LNCAP (cell line): ENCODE measurements around the gene KLF3.

Experiments used
- TF ChIP-seq, protein P1 (sequence below): fragments of 450-650 bp; IDR thresholded peaks from 2 replicates; pipeline ENCODE4 v1.5.1; 2017; ENCODE audit warnings: mild to moderate bottlenecking

KLF3 gene

DNA sequence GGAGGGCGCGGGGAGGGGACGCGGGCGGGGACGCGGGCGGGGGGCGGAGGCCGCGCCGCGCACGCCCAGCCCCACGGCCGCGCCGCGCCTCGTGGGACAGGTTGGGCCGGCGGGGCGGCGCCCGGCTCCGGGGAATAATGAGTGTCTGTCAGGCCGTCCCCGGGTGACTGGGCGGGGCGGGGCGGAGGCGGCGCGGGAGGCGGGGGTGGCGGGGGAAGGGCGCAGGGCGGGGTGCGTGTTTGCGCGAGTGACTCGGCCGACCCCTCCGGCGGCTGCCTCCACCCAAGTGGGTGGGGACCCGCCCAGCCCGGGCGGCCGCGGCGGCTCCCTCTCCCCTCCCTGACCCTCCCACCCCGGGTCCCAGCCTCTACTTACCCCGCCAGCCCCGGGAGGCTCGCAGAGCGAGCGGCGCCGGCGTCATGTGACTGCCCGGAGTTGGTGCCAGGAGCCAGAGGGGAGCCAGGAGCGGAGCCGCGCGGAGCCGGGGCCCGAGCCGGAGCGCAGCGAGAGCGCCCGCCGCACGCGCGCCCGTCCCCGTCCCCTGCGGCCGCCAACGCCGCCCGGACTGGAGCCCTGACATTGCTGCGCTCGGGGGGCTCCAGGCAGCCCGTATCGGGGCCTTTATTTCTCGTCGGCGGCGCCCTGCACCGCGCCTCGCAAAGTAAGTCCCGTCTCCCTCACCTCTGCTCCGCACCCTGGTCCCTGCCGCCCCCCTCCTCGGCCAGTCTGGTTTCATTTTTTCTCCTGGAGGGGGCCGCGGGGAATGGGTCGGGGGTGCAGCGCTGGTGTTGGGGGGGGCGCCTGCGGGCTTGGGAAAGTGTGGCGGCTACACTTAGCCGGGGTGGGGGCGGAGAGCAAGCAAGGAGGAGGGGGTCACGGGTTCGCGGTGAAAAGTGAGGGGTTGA, at the start of gene KLF3:
KLF3 (plus strand) TSS at position 399 of the 905 bp plus-strand sequence. CDS start 16,427 bp downstream, outside the sequence.
- TF ChIP-seq, protein P1, sequence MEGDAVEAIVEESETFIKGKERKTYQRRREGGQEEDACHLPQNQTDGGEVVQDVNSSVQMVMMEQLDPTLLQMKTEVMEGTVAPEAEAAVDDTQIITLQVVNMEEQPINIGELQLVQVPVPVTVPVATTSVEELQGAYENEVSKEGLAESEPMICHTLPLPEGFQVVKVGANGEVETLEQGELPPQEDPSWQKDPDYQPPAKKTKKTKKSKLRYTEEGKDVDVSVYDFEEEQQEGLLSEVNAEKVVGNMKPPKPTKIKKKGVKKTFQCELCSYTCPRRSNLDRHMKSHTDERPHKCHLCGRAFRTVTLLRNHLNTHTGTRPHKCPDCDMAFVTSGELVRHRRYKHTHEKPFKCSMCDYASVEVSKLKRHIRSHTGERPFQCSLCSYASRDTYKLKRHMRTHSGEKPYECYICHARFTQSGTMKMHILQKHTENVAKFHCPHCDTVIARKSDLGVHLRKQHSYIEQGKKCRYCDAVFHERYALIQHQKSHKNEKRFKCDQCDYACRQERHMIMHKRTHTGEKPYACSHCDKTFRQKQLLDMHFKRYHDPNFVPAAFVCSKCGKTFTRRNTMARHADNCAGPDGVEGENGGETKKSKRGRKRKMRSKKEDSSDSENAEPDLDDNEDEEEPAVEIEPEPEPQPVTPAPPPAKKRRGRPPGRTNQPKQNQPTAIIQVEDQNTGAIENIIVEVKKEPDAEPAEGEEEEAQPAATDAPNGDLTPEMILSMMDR, result no peak

DNA sequence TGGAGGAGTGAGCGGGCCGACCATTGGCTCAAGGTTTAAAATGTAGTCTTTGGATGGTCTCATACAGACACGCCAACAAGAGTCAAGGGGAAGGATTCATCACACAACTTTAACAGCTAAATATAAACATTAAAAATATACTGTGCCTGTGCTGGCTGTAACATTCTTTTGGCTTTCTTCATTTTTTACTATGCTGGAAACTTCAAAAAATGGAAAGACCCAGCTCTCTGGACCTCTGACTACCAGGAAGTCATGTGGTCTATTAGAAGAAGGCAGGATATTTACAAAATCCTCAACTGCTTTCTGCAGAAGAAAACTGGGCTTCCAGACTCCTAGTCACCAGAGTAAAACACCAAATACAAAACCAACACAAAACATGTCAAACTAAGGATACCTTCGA, 49.8 kb upstream of the KLF3 start:
- TF ChIP-seq, protein P1, result no peak

DNA sequence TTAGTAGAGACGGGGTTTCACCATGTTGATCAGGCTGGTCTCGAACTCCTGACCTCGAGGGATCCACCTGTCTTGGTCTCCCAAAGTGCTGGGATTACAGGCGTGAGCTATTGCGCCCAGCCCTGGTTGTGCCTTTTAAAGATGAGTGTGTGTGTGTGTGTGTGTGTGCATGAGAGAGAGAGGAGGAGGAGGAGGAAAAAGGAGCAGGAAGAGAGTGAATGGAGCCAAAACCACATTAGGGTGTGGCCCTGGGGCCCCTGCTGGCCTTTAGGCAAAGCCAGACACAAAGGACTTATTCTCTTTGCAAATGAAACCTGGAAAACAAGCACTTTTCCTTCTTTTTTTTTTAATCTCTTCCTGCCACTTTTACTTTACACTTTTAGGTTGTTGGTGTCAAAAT, 48.2 kb upstream of the KLF3 start:
- TF ChIP-seq, protein P1, result no peak

DNA sequence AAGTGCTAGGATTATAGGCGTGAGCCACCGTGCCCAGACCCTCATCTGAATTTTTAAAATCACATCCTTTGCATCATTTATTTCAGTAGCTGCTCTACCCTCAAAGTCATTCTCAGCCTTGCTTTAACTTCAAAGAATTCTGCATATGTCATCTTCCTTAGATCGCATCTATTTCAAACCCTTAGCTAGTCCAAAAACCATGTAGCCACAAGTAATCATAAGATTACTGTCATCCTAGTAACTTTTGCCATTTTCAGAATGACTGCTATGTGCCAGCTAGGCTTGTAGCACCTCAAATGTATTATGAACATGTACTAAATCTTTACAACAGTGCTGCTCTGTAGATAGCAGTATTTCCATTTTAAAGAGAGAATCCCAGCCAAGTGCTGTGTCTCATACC, 45.5 kb upstream of the KLF3 start:
- TF ChIP-seq, protein P1, result no peak

DNA sequence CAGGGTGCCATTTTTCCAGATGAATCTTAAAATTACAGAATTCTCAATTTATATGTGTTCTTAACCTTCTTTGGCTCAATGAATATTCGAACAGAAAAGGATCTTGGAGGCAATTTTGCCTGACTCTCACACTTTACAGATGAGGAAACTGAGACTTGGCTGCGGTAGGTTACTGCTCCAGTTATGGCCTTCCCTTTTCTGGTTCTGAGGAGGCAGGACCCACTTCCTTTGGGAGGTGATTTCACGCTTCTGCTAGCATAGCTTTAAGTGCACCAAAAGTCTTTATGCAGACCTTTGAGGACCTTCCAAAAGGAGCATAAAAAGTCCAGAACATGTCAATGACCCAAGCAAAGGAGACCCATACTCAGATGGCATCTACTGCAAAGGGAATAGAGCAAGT, 44.7 kb upstream of the KLF3 start:
- TF ChIP-seq, protein P1, result no peak

DNA sequence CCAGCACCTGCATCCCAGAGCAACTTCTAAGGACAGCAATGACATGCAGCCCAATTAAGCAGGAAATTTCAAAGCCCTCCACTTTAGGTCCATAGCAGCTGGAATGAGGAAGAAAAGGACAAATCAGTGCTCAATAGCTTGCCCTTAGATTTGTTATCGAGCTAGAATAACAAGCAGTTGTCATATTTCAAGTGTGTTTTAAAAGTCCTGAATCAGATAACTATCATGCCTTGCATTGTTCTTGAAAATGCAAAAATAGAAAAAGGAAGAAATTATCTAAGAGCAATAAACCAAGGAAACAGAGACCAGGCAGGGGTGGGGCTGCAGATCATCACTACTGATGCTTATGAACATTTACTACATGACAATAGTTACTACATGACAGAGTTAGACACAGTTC, 43.9 kb upstream of the KLF3 start:
- TF ChIP-seq, protein P1, result no peak

DNA sequence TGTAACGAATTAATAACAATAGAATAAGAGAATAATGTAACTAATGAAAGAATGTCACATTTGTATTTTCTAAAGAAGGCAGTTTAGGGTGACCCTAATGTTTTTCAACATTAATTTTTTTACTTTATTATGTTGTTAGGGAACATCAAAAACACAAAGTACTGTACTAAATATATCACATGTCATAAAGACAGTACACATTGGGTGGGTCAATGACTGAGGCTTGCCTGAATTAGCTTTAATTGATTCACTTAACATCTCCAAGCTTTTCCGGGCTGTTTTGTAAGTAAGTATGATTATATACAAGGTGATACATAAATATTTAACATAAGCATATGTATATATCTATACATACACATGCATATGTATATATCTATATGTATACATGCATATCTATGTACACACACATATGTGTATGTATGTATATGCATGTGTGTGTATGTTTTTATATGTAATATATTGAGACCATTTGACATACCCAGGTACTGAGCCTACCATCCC, 43.4 kb upstream of the KLF3 start:
- TF ChIP-seq, protein P1, result no peak
